ENCODE results near the gene SPG7.

SPG7 gene

GRCh38 chr16:89547291-89547690, 39.1 kb downstream of the SPG7 start:
- no peak for DNase-seq (ENCODE audit: low read depth)

- no peak for DNase-seq (ENCODE audit: low read depth)
These were observed 39.7 kb downstream of the SPG7 start for GRCh38 chr16:89547860-89548259.

GRCh38 chr16:89548344-89549006, 40.3 kb downstream of the SPG7 start:
- no peak for DNase-seq (ENCODE audit: low read depth)

- DNase-seq (ENCODE audit: low read depth), result no peak
These were observed 41.0 kb downstream of the SPG7 start for GRCh38 chr16:89549007-89549700.

- DNase-seq (ENCODE audit: low read depth), result no peak
These were observed 42.3 kb downstream of the SPG7 start for GRCh38 chr16:89550421-89551007.

GRCh38 chr16:89552329-89552728, 44.1 kb downstream of the SPG7 start:
- no peak for DNase-seq (ENCODE audit: low read depth)

GRCh38 chr16:89552913-89553312, 44.7 kb downstream of the SPG7 start:
- no peak for DNase-seq (ENCODE audit: low read depth)

GRCh38 chr16:89553733-89554132, 45.5 kb downstream of the SPG7 start:
- DNase-seq (ENCODE audit: low read depth), result no peak

GRCh38 chr16:89554343-89554742, 46.1 kb downstream of the SPG7 start:
- no peak for DNase-seq (ENCODE audit: low read depth)

GRCh38 chr16:89555265-89555664, 47.1 kb downstream of the SPG7 start:
- DNase-seq (ENCODE audit: low read depth), result no peak

- DNase-seq (ENCODE audit: low read depth), result no peak
These were observed 47.6 kb downstream of the SPG7 start for GRCh38 chr16:89555780-89556179.

- DNase-seq (ENCODE audit: low read depth), result peak; percentile 49
These were observed 48.8 kb downstream of the SPG7 start for GRCh38 chr16:89556750-89557689.

GRCh38 chr16:89557690-89558490, 49.7 kb downstream of the SPG7 start:
- no peak for DNase-seq (ENCODE audit: low read depth)

- peak; percentile 96 for DNase-seq (ENCODE audit: low read depth)
These were observed 52.4 kb downstream of the SPG7 start, which contains the start of gene RPL13 for GRCh38 chr16:89560378-89561141. Gene RPL13 (plus strand): TSS chr16:89560682. CDS start chr16:89560960, 278 bp downstream.

GRCh38 chr16:89561142-89561883, 53.1 kb downstream of the SPG7 start:
- DNase-seq (ENCODE audit: low read depth), result no peak

GRCh38 chr16:89561884-89562599, 53.8 kb downstream of the SPG7 start:
- no peak for DNase-seq (ENCODE audit: low read depth)

GRCh38 chr16:89562939-89563338, 54.7 kb downstream of the SPG7 start:
- DNase-seq (ENCODE audit: low read depth), result no peak

- DNase-seq (ENCODE audit: low read depth), result no peak
These were observed 55.6 kb downstream of the SPG7 start for GRCh38 chr16:89563639-89564392.
